HEK293 (cell line): ENCODE measurements around the gene DUSP3.

Source experiments
- CTCF ChIA-PET: fragments of 350-600 bp; formaldehyde crosslinking; extraction: SDS; loops from one replicate; lab custom pipeline; 2021; ENCODE audit warnings: antibody characterized with exemption; lab: Yijun Ruan, JAX
- POLR2A ChIA-PET: fragments of 300-600 bp; formaldehyde crosslinking; extraction: SDS; loops from one replicate; lab custom pipeline; 2020; ENCODE audit warnings: antibody characterized with exemption, inconsistent platforms; lab: Yijun Ruan, JAX
- H3K27ac ChIP-seq: fragments of 200-500 bp; sonication (Bioruptor generic); 2 replicates; pipeline ENCODE4 v1.5.1; 2014; ENCODE audit warnings: low read depth, low read length, control low read depth, inconsistent platforms; ENCODE audit errors: extremely low read depth
- H3K36me3 ChIP-seq, 2 experiments: fragments of 200-500 bp in 1 of 2; sonication (Bioruptor generic) in 1 of 2; 1 replicate in 1 of 2; 2 replicates in 1 of 2; pipeline ENCODE4 v1.5.1; 2014 to 2017; ENCODE audit warnings: inconsistent platforms in 2 of 2, low read length in 2 of 2; ENCODE audit not compliant: control insufficient read depth in 2 of 2, insufficient read depth in 1 of 2
- H3K4me1 ChIP-seq: fragments of 200-500 bp; sonication (Bioruptor generic); 2 replicates; pipeline ENCODE4 v1.5.1; 2014; ENCODE audit warnings: mild to moderate bottlenecking, low read length, inconsistent platforms; ENCODE audit not compliant: control insufficient read depth, insufficient read depth
- H3K4me3 ChIP-seq: 2 replicates; pipeline ENCODE4 v1.5.1; 2011; ENCODE audit warnings: low read depth, mild to moderate bottlenecking, control low read depth, low read length, moderate library complexity
- H3K9me3 ChIP-seq: fragments of 200-500 bp; sonication (Bioruptor generic); 2 replicates; pipeline ENCODE4 v1.5.1; 2014; ENCODE audit warnings: low read depth, low read length, inconsistent platforms; ENCODE audit not compliant: control insufficient read depth, insufficient read depth
- BCL11B ChIP-seq: fragments of 450-650 bp; formaldehyde crosslinking; IDR thresholded peaks from 2 replicates; pipeline ENCODE4 v1.5.1; 2016; ENCODE audit warnings: low read depth, missing biosample characterization, missing genetic modification characterization
- GLIS2 ChIP-seq: fragments of 450-650 bp; formaldehyde crosslinking; IDR thresholded peaks from 2 replicates; pipeline ENCODE4 v1.5.1; 2016; ENCODE audit warnings: missing biosample characterization, missing genetic modification characterization
- PRDM6 ChIP-seq: fragments of 450-650 bp; formaldehyde crosslinking; IDR thresholded peaks from 2 replicates; pipeline ENCODE4 v1.5.1; 2017; ENCODE audit warnings: missing biosample characterization, missing genetic modification characterization
- ZBTB17 ChIP-seq: fragments of 450-650 bp; formaldehyde crosslinking; IDR thresholded peaks from 2 replicates; pipeline ENCODE4 v1.5.1; 2016; ENCODE audit warnings: missing biosample characterization, missing genetic modification characterization
- ZFP69B ChIP-seq: fragments of 450-650 bp; formaldehyde crosslinking; IDR thresholded peaks from 2 replicates; pipeline ENCODE4 v1.5.1; 2016; ENCODE audit warnings: missing biosample characterization, missing genetic modification characterization
- ZNF10 ChIP-seq: fragments of 450-650 bp; formaldehyde crosslinking; IDR thresholded peaks from 2 replicates; pipeline ENCODE4 v1.5.1; 2017; ENCODE audit warnings: missing biosample characterization, missing genetic modification characterization
- ZNF112 ChIP-seq: fragments of 450-650 bp; formaldehyde crosslinking; IDR thresholded peaks from 2 replicates; pipeline ENCODE4 v1.5.0; 2017; ENCODE audit warnings: missing biosample characterization, missing genetic modification characterization
- ZNF16 ChIP-seq: fragments of 450-650 bp; formaldehyde crosslinking; IDR thresholded peaks from 2 replicates; pipeline ENCODE4 v1.5.1; 2016; ENCODE audit warnings: low read depth, missing biosample characterization, missing genetic modification characterization
- ZNF2 ChIP-seq: fragments of 450-650 bp; formaldehyde crosslinking; IDR thresholded peaks from 2 replicates; pipeline ENCODE4 v1.5.1; 2016; ENCODE audit warnings: missing biosample characterization, missing genetic modification characterization
- ZNF280C ChIP-seq: fragments of 450-650 bp; formaldehyde crosslinking; IDR thresholded peaks from 2 replicates; pipeline ENCODE4 v1.5.1; 2016; ENCODE audit warnings: missing biosample characterization, missing genetic modification characterization
- ZNF311 ChIP-seq: fragments of 450-650 bp; formaldehyde crosslinking; IDR thresholded peaks from 2 replicates; pipeline ENCODE4 v1.5.1; 2017; ENCODE audit warnings: missing biosample characterization, missing genetic modification characterization, borderline replicate concordance
- ZNF350 ChIP-seq: fragments of 450-650 bp; formaldehyde crosslinking; IDR thresholded peaks from 2 replicates; pipeline ENCODE4 v1.5.0; 2017; ENCODE audit warnings: missing biosample characterization, mild to moderate bottlenecking, missing genetic modification characterization
- ZNF366 ChIP-seq: fragments of 450-650 bp; formaldehyde crosslinking; conservative IDR thresholded peaks from 2 replicates; pipeline ENCODE4 v1.5.1; 2016; ENCODE audit warnings: missing biosample characterization, missing genetic modification characterization
- ZNF433 ChIP-seq: fragments of 450-650 bp; formaldehyde crosslinking; IDR thresholded peaks from 2 replicates; pipeline ENCODE4 v1.5.1; 2016; ENCODE audit warnings: missing biosample characterization, missing genetic modification characterization, low read depth
- ZNF48 ChIP-seq: fragments of 450-650 bp; formaldehyde crosslinking; IDR thresholded peaks from 2 replicates; pipeline ENCODE4 v1.5.1; 2016; ENCODE audit warnings: missing biosample characterization, missing genetic modification characterization
- ZNF529 ChIP-seq: fragments of 450-650 bp; formaldehyde crosslinking; IDR thresholded peaks from 2 replicates; pipeline ENCODE4 v1.5.1; 2017; ENCODE audit warnings: missing genetic modification characterization, missing biosample characterization; ENCODE audit not compliant: insufficient replicate concordance
- ZNF558 ChIP-seq: fragments of 450-650 bp; formaldehyde crosslinking; IDR thresholded peaks from 2 replicates; pipeline ENCODE4 v1.5.1; 2016; ENCODE audit warnings: missing biosample characterization, missing genetic modification characterization
- ZNF623 ChIP-seq: fragments of 450-650 bp; formaldehyde crosslinking; IDR thresholded peaks from 2 replicates; pipeline ENCODE4 v1.5.1; 2016; ENCODE audit warnings: missing biosample characterization, missing genetic modification characterization
- ZNF776 ChIP-seq: fragments of 450-650 bp; formaldehyde crosslinking; IDR thresholded peaks from 2 replicates; pipeline ENCODE4 v1.5.0; 2017; ENCODE audit warnings: missing biosample characterization, missing genetic modification characterization, borderline replicate concordance
- TF ChIP-seq, protein P1 (sequence below): fragments of 450-650 bp; formaldehyde crosslinking; IDR thresholded peaks from 2 replicates; pipeline ENCODE4 v1.5.1; 2016; ENCODE audit warnings: missing biosample characterization, missing genetic modification characterization
- TF ChIP-seq, protein P2 (sequence below): fragments of 450-650 bp; formaldehyde crosslinking; IDR thresholded peaks from 2 replicates; pipeline ENCODE4 v1.5.1; 2017; ENCODE audit warnings: missing biosample characterization, missing genetic modification characterization
- TF ChIP-seq, protein P3 (sequence below): fragments of 450-650 bp; formaldehyde crosslinking; IDR thresholded peaks from 2 replicates; pipeline ENCODE4 v1.5.1; 2016; ENCODE audit warnings: missing biosample characterization, missing genetic modification characterization

Gene DUSP3

DNA sequence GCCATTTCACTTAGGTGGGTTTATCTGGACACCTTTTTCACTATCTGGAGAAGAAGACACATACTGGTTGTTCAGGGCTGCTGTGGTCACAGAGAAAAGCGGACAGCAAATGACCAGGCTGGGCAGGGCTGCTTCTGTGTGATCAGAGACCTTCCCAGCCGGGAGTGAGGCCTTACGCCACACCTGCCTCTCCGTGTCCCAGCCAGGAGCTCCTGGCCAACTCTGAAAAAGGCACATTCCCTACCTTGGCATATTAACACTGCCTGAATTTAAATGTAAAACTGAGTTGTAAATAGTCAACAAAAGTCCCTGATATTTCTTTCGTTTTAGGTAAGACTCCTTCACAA is 11.1 kb downstream of the DUSP3 start:
- ChIA-PET POLR2A (interaction anchor here (0.6 to 1.2 kb wide), 3 partner anchors 49 to 189 kb away, joined by 3 to 5 read pairs (median 4); no protein-coding TSS in a partner anchor), CTCF (interaction anchor here (0.6 to 3.8 kb wide), 17 partner anchors 7 to 293 kb away, joined by 3 to 67 read pairs (median 3); partner anchors contain the start of genes CD300LG, ETV4, MEOX1 and MPP2)

DNA sequence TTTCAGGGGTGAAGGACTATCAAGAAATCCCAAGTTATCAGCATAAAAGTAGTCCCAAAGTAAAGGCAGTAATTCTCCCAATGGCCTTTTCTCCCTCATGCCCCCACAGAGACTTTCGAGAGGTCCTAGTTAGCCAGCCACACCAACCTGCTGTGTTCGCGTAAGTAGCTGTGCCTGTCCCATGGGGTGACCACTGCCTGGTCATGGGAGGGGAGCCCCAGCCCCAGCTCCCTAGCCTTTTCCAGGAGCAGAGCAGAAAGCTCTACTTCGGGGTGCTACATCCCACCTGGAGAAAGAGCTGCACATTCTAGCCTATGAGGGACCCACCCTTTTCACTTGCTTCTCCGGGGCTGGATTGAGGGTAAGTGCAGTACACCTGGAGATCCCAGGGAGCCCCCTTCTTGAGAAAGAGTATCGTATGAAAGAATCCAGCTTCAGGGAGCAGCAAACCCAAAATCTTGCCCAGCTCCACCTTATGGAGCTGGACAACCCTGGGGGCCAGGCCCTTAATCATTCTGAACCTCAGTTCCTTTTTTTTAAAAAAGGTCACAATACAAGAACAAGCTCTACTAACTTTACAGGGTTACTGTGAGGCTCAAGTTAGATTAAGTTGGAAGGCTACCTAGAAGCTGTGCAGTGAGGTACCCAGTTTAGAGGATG is 11.6 kb downstream of the DUSP3 start:
- TF ChIP-seq, protein P1, sequence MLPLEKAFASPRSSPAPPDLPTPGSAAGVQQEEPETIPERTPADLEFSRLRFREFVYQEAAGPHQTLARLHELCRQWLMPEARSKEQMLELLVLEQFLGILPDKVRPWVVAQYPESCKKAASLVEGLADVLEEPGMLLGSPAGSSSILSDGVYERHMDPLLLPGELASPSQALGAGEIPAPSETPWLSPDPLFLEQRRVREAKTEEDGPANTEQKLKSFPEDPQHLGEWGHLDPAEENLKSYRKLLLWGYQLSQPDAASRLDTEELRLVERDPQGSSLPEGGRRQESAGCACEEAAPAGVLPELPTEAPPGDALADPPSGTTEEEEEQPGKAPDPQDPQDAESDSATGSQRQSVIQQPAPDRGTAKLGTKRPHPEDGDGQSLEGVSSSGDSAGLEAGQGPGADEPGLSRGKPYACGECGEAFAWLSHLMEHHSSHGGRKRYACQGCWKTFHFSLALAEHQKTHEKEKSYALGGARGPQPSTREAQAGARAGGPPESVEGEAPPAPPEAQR (tag by site-specific recombination) = no peak
- TF ChIP-seq ZNF558 (no peak), ZNF433 (tag by site-specific recombination) (no peak), ZNF311 (tag by site-specific recombination) (no peak), ZNF280C (tag by site-specific recombination) (no peak), ZNF776 (tag by site-specific recombination) (no peak), ZNF112 (tag by site-specific recombination) (no peak), ZBTB17 (tag by site-specific recombination) (no peak), BCL11B (tag by site-specific recombination) (no peak), ZFP69B (tag by site-specific recombination) (no peak), ZNF10 (tag by site-specific recombination) (no peak), GLIS2 (tag by site-specific recombination) (no peak), ZNF48 (no peak), ZNF529 (tag by site-specific recombination) (no peak), ZNF350 (tag by site-specific recombination) (no peak)
- TF ChIP-seq, protein P2, sequence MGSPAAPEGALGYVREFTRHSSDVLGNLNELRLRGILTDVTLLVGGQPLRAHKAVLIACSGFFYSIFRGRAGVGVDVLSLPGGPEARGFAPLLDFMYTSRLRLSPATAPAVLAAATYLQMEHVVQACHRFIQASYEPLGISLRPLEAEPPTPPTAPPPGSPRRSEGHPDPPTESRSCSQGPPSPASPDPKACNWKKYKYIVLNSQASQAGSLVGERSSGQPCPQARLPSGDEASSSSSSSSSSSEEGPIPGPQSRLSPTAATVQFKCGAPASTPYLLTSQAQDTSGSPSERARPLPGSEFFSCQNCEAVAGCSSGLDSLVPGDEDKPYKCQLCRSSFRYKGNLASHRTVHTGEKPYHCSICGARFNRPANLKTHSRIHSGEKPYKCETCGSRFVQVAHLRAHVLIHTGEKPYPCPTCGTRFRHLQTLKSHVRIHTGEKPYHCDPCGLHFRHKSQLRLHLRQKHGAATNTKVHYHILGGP (tag by site-specific recombination) = no peak
- TF ChIP-seq, protein P3, sequence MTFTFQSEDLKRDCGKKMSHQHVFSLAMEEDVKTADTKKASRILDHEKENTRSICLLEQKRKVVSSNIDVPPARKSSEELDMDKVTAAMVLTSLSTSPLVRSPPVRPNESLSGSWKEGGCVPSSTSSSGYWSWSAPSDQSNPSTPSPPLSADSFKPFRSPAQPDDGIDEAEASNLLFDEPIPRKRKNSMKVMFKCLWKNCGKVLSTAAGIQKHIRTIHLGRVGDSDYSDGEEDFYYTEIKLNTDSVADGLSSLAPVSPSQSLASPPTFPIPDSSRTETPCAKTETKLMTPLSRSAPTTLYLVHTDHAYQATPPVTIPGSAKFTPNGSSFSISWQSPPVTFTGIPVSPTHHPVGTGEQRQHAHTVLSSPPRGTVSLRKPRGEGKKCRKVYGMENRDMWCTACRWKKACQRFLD = no peak
- H3K4me1 ChIP-seq = no peaks in the 10 kb centered on the region
- ChIA-PET POLR2A (interaction anchor here (0.6 to 1.2 kb wide), 3 partner anchors 49 to 188 kb away, joined by 3 to 5 read pairs (median 4); no protein-coding TSS in a partner anchor), CTCF (interaction anchor here (0.6 to 3.8 kb wide), 37 partner anchors 9 to 292 kb away, joined by 3 to 67 read pairs (median 4); partner anchors contain the start of genes CD300LG, CFAP97D1, ETV4 and MEOX1)
- no peak overlapping the region for H3K4me3 ChIP-seq
- no peaks in the 10 kb centered on the region for H3K9me3 ChIP-seq
- H3K27ac ChIP-seq = no peak overlapping the region
- H3K36me3 ChIP-seq = peaks cover 14 to 43% of the 10 kb centered on the region in 2 experiments

More for the DNA sequence above, 11.1 kb downstream of the DUSP3 start:
- H3K36me3 ChIP-seq = peaks cover 18 to 48% of the 10 kb centered on the region in 2 experiments
- no peaks in the 10 kb centered on the region for H3K9me3 ChIP-seq
- no peak overlapping the region for H3K4me3 ChIP-seq
- TF ChIP-seq PRDM6 (tag by site-specific recombination) = no peak
- no peak for TF ChIP-seq ZNF623 (tag by site-specific recombination)
- TF ChIP-seq ZNF16 (tag by site-specific recombination) = no peak
- no peak for TF ChIP-seq ZNF2
- TF ChIP-seq ZNF366 = no peak
- H3K4me1 ChIP-seq = no peaks in the 10 kb centered on the region
- no peak overlapping the region for H3K27ac ChIP-seq
